HL-60 (cell line): Measurements from ENCODE around the gene C14orf93.

ENCODE experiments used
- DNase-seq, 2 experiments: peaks; one replicate each; pipeline ENCODE4 v3.0.0-alpha.2; 2010 to 2020; ENCODE audit warnings: low read depth in 1 of 2, low spot score in 1 of 2
- H3K27ac ChIP-seq: fragments of 250-450 bp; sonication (Bioruptor Pico); replicated peaks from 2 replicates; pipeline ENCODE4 v1.5.1; 2020; ENCODE audit warnings: mild to moderate bottlenecking, moderate library complexity
- H3K27me3 ChIP-seq: fragments of 250-450 bp; sonication (Bioruptor Pico); 2 replicates; pipeline ENCODE4 v1.5.1; 2021; ENCODE audit warnings: mild to moderate bottlenecking, moderate library complexity; ENCODE audit not compliant: insufficient read depth, poor library complexity, severe bottlenecking
- H3K4me3 ChIP-seq: replicated peaks from 2 replicates; pipeline ENCODE4 v1.5.1; 2011; ENCODE audit warnings: mild to moderate bottlenecking, control low read depth, low read length; ENCODE audit not compliant: insufficient read depth
- CTCF ChIP-seq: IDR thresholded peaks from one replicate; pipeline ENCODE4 v1.5.1; 2011; ENCODE audit warnings: low read length, control low read depth, inconsistent platforms; ENCODE audit not compliant: insufficient read depth
- GABPA ChIP-seq: IDR thresholded peaks from 2 replicates; pipeline ENCODE4 v1.6.1; 2012; ENCODE audit warnings: low read depth
- POLR2AphosphoS5 ChIP-seq: IDR thresholded peaks from 2 replicates; pipeline ENCODE4 v1.6.1; 2012; ENCODE audit warnings: low read depth
- REST ChIP-seq: IDR thresholded peaks from 2 replicates; pipeline ENCODE4 v1.6.1; 2012; ENCODE audit warnings: low read depth; ENCODE audit not compliant: insufficient replicate concordance
- SPI1 ChIP-seq: IDR thresholded peaks from 2 replicates; pipeline ENCODE4 v1.6.1; 2012; ENCODE audit warnings: low read depth, mild to moderate bottlenecking, borderline replicate concordance

C14orf93 gene

DNA sequence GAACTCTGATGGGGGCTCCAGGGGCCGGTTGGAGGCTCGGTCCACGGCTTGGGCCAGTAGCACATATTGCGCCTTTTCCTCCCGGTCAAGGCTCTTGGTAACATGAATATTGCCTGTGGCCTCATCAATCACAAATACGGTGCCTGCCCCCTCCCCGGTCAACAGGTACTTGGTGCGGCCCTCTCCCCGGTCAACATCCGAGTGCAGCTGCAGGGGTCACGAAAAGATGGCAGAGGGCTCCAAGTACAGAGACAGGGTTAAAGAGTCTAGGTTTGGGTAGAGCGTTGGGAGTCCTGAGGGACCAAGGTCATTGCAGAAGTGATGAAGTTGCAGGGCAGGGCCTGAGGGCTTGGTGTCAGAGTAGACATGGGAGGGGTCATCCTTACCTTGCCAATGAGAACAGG lies 45.2 kb upstream of the C14orf93 start:
- no peak overlapping the region for H3K27ac ChIP-seq
- no peak for DNase-seq
- no peak overlapping the region for H3K4me3 ChIP-seq
- H3K27me3 ChIP-seq, result no peaks in the 10 kb centered on the region
- TF ChIP-seq CTCF (no peak), REST (no peak), GABPA (no peak)

- no peak for DNase-seq
- TF ChIP-seq CTCF (peak; percentile 6), SPI1 (no peak)
- Histone ChIP-seq H3K27me3 (no peaks in the 10 kb centered on the region), H3K27ac (no peak overlapping the region), H3K4me3 (no peak overlapping the region)
Measured at GRCh38 chr14:23054000-23054811, 44.3 kb upstream of the C14orf93 start.

GRCh38 chr14:23053426-23053825 lies 43.5 kb upstream of the C14orf93 start:
- TF ChIP-seq REST (no peak), GABPA (no peak), CTCF (no peak)
- DNase-seq, result no peak
- Histone ChIP-seq H3K27me3 (no peaks in the 10 kb centered on the region), H3K4me3 (no peak overlapping the region), H3K27ac (no peak overlapping the region)

DNA sequence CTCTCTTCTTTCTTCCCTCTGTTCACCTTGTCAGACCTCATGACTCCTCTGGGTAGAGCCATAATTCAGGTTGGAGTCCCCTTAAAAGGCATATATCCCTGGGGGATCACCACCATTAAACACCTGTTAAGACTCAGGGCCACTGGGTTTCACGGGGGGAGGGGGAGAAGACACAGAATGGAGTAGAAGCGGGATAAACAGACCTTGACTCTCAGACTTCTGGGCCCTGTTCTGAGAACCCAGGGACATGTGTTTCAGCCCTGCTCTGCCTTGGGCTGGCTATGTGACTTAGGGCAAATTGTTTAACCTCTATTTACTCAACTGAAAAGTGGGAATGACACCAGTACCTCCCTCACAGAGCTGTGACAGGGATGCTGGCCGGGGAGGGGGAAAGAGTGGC lies 42.7 kb upstream of the C14orf93 start:
- Histone ChIP-seq H3K4me3 (no peak overlapping the region), H3K27me3 (no peaks in the 10 kb centered on the region), H3K27ac (no peak overlapping the region)
- no peak for DNase-seq
- TF ChIP-seq CTCF, result no peak
- no peak for TF ChIP-seq GABPA
- TF ChIP-seq REST, result no peak
- no peak for TF ChIP-seq POLR2AphosphoS5
